GM20000 (cell line): Measurements from ENCODE around the gene GFOD1.

ENCODE experiments used
- DNase-seq: peaks from one replicate; pipeline ENCODE4 v3.0.0; 2012; ENCODE audit warnings: low spot score
- TF ChIP-seq, protein P1 (sequence below): IDR thresholded peaks from 2 replicates; pipeline ENCODE4 v1.5.1; 2012; ENCODE audit warnings: mild to moderate bottlenecking, control low read depth; ENCODE audit errors: extremely low read depth, missing control alignments

Gene GFOD1

DNA sequence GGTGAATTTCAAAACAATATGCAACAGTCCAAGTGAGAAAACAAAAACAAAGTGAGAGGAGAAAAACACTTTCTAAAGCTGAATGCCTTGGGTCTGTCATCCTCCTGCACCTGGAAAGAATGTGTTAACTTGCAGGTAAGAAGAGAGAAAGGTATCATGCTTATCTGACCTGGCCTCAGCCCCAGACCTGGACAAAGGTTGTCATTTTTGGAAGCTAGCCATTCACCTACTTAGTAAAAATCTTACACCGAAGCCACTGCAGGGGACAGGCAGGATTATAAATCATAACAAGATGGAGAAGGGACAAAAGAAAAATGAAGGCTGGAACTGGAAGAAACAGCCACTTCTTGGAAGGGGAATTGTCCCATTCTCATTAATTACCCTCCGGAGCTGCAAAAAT, 69.4 kb downstream of the GFOD1 start:
- DNase-seq, result no peak
- TF ChIP-seq, protein P1, sequence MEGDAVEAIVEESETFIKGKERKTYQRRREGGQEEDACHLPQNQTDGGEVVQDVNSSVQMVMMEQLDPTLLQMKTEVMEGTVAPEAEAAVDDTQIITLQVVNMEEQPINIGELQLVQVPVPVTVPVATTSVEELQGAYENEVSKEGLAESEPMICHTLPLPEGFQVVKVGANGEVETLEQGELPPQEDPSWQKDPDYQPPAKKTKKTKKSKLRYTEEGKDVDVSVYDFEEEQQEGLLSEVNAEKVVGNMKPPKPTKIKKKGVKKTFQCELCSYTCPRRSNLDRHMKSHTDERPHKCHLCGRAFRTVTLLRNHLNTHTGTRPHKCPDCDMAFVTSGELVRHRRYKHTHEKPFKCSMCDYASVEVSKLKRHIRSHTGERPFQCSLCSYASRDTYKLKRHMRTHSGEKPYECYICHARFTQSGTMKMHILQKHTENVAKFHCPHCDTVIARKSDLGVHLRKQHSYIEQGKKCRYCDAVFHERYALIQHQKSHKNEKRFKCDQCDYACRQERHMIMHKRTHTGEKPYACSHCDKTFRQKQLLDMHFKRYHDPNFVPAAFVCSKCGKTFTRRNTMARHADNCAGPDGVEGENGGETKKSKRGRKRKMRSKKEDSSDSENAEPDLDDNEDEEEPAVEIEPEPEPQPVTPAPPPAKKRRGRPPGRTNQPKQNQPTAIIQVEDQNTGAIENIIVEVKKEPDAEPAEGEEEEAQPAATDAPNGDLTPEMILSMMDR, result no peak

DNA sequence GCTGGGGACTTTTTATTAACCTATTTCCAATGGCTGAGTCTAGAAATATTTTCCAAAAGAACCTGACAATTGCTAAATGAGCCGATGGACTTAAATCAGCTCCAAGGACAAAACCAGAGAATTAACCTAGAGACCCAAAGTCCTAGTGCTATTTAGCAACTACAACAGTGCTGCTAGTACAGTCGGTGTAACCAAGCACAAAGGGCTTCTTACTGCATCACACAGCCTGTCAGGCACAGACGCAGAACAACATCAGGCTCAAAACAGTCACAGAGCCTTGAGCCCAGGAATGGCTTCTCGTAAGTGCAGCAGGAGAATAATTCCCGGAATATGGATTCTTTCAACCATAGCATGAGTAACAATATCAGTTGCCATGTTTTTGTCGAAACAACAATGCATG, 70.0 kb downstream of the GFOD1 start:
- no peak for DNase-seq
- TF ChIP-seq, protein P1, result no peak

DNA sequence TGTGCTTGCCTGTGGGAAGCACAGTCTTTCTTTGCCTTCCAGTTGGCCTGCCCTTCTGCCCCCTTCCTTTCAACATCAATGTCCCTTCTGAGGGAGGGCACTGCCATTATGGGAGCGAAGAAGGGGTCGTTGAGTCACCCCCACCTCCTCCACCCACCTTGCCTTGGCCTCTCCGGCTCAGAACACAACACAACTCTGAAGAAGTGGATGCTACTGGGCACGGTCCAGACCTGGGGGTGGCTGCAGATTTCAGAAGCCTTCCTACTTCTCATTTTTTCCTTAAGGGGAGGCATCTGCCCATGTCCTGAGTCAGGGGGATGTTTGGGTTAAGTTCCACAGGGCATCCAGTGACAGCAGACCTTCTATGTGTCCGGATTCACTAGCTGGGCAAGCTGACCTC, 72.1 kb downstream of the GFOD1 start:
- TF ChIP-seq, protein P1, result no peak
- DNase-seq, result no peak

DNA sequence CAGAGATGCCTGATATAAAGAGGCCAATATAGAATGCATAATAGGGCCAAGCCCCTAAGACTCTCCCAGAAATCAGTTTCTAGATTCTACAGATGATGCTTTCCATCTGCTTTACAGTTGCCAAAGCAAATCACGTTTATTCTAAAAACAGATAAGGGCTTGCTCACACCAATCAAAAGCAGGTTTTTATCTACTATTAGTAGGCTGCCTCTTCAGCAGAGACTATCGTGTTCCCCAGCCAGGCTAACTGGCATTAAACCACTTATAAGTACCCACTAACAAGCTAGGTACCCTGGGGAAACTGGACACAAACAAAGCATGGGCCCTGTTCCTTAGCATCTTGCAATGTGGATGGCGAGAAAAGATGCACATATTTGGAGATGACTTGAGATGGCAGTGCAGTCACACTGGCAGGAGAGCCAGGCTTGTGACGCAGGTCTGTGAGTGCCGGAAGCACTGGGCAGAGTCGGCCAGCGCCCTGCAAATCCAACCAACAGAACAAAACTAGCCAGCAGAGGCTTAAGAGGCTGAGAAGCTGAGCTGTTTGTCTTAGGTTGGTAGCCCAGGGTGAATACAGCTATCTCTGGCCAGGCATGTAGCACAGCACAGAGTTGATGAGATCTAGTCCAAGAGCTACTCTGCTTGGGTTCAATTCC, 73.4 kb downstream of the GFOD1 start:
- TF ChIP-seq, protein P1, result no peak

DNA sequence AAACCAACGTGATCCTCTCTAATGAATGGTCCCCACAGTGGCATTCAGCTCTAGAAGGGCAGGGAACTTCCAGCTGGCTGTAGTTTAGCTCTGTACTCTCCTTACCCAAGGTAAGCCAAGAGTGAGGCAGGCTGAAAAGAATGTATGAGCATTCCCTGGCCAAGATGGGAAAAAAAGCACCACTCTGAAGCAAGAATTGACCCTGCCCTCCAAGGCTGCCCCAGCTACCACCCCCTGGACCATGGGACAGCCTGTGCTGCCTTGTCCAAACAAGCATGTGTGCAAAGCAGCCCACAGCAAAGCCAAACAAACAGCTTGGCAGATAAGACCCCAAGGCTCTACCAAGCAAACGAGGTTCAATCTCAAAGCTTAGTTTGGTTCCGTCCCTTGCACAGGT, 73.9 kb downstream of the GFOD1 start:
- no peak for DNase-seq
- TF ChIP-seq, protein P1, result no peak

More for the DNA sequence above, 73.4 kb downstream of the GFOD1 start:
- no peak for DNase-seq

DNA sequence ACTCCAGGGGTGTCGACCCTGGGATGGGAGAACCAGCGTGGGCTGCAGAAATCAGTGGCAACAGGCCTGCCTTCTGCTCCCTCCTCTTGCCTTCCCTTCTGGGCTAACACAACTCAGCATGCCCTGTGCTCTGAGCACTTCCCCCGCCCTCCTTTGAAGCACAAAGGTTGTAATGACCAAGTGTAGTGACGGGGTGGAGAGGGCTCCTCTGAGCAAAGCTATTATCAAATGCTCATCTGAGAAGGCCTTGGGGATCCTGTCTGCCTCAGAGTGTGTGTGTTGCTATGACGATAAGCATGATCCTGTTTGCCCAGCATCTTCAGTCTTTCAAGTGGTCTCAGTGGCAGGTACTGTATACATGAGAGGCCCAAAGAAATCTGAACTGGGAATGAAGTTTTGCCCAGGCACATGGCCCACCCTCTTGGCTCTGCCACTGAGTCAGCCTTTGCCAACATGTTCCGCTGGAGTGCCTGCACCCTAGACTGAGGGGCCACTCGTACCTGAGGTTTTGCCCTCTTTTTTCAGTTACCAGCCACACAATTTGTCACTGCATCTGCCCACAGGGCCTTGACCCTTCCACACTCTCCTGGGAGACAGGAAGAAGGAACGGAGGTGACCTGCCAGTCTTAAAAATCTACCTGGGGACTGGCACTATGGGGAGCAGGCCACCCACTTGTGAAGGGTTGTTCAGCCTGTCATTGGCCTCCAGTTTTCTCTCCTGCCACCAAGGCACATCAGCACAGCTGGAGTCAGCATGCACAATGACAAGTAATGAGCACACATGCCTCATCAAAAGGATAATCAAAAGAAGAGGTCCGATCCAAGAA, 74.5 kb downstream of the GFOD1 start:
- no peak for DNase-seq

DNA sequence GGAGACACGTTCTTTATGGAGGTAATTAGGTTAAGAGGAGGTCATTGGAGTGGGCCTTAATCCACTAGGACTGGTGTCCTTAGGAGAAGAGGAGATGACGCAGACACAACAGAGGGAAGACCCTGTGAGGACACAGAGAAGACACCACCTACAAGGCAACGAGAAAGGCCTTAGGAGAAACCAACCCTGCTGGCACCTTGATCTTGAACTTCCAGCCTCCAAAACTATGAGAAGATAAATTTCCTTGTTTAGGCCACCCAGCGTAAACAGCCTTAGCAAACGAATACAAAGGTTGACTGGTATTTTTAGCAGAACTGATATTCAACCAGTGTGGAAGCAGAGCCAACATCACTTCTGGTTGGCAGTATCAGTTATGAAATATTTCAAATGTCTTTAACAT, 75.2 kb downstream of the GFOD1 start:
- no peak for DNase-seq
- TF ChIP-seq, protein P1, result no peak

More for the DNA sequence above, 74.5 kb downstream of the GFOD1 start:
- TF ChIP-seq, protein P1, result no peak
